Measurements from ENCODE around the gene CCND2. TPM values are rescaled to one million over a fixed set of nuclear protein-coding genes. Genes with fewer than 3 reads are reported as not detected.

The CCND2 gene
- total and polyA plus RNA-seq, 2 of the 8 experiments (the other 6 are each of a cell fraction or from before 2014, with no cell fraction given): 41.7 to 223 TPM

GRCh38 chr12:4275016-4275869, 1.7 kb downstream of the CCND2 start:
- Histone ChIP-seq H3K79me1 (ENCODE audit: low read depth, low read length) (peaks cover 8% of the 10 kb centered on the region; the same call in 1 of the 2 replicates), H3K27ac (ENCODE audit: low read depth, low read length) (peak overlapping the region; percentile 64), H3K4me3 (ENCODE audit: extremely low read depth in 1 of 4, insufficient read depth in 2 of 4, low read depth in 3 of 4, low read length in 4 of 4) (peak overlapping the region; percentile 90 to 97 (median 96)), H3K9ac (replicated peaks in 1 of 4; ENCODE audit: extremely low read depth in 1 of 4, low read depth in 3 of 4, low read length in 3 of 4) (peak overlapping the region; percentile 81 to 94 (median 84)), H2BK20ac (ENCODE audit: low read length) (0 out of 2 replicates have a peak overlapping the region, but pooled peaks have one; percentile 13), H3K23ac (ENCODE audit: insufficient read length) (no peak overlapping the region), H4K91ac (replicated peaks; ENCODE audit: insufficient read length, low read length) (peak overlapping the region; percentile 71), H3K14ac (ENCODE audit: insufficient read length) (no peak overlapping the region), H3K79me2 (ENCODE audit: control insufficient read depth in 1 of 2, insufficient read depth in 2 of 2, low read length in 2 of 2) (peaks cover 7 to 64% of the 10 kb centered on the region in 2 experiments; a peak in 3 of 4 replicates), H3K9me3 (ENCODE audit: insufficient read depth in 2 of 2, low read depth in 1 of 2, low read length in 1 of 2) (no peaks in the 10 kb centered on the region), H3K27me3 (replicated peaks in 1 of 4; ENCODE audit: control insufficient read depth in 3 of 4, extremely low read depth in 1 of 4, insufficient read depth in 3 of 4, low read length in 3 of 4) (peaks cover 2 to 19% (median 14%) of the 10 kb centered on the region in 4 experiments; a peak in 6 of 7 replicates), H4K8ac (ENCODE audit: extremely low read depth, insufficient read depth, low read length) (peak overlapping the region; percentile 81; the same call in 1 of the 2 replicates), H2BK15ac (ENCODE audit: low read length) (no peak overlapping the region), H4K20me1 (replicated peaks in 1 of 2; ENCODE audit: control insufficient read depth in 1 of 2, insufficient read depth in 2 of 2, low read length in 2 of 2) (peaks cover 12 to 25% of the 10 kb centered on the region in 2 experiments), H2BK5ac (ENCODE audit: low read depth, low read length) (peak overlapping the region; percentile 98), H2AK5ac (ENCODE audit: low read depth, low read length) (no peak overlapping the region), H3K18ac (ENCODE audit: extremely low read depth, low read length) (peak overlapping the region; percentile 91), H2AFZ (ENCODE audit: low read length) (no peak overlapping the region), H3K4me2 (ENCODE audit: insufficient read depth in 1 of 2, low read depth in 2 of 2, low read length in 2 of 2) (peak overlapping the region; percentile 93 to 99), H3K4me1 (replicated peaks in 1 of 4; ENCODE audit: control insufficient read depth in 3 of 4, insufficient read depth in 4 of 4, low read length in 3 of 4) (peaks cover 9 to 30% (median 14%) of the 10 kb centered on the region in 4 experiments), H3K23me2 (ENCODE audit: low read depth, low read length) (peaks cover 28% of the 10 kb centered on the region), H4K5ac (ENCODE audit: insufficient read length, low read depth, low read length) (no peak overlapping the region), H2BK12ac (ENCODE audit: low read depth, low read length) (peak overlapping the region; percentile 60; the same call in 1 of the 2 replicates), H3K4ac (replicated peaks; ENCODE audit: insufficient read length, low read depth, low read length) (no peak overlapping the region), H3K36me3 (ENCODE audit: control insufficient read depth in 2 of 4, insufficient read depth in 4 of 4, low read length in 3 of 4) (peaks cover 21 to 42% (median 34%) of the 10 kb centered on the region in 4 experiments), H2BK120ac (replicated peaks; ENCODE audit: low read depth, low read length) (no peak overlapping the region), H3K56ac (replicated peaks; ENCODE audit: insufficient read length, low read depth, low read length) (peak overlapping the region; percentile 78)
- DNase-seq (ENCODE audit: low read depth in 1 of 2, low spot score in 2 of 2) (peak in 1 of 2 experiments; percentile 54), FAIRE-seq (no peak)
- ChIA-PET POLR2A (ENCODE audit: partially characterized antibody) (interaction anchor here (0.6 to 29.3 kb wide), 29 partner anchors 9 to 444 kb away, joined by 3 to 531 read pairs (median 5); no protein-coding TSS in a partner anchor), CTCF (ENCODE audit: partially characterized antibody) (interaction anchor here (0.6 to 6.7 kb wide), 16 partner anchors 20 to 730 kb away, joined by 3 to 52 read pairs (median 16); no protein-coding TSS in a partner anchor)
- 2% methylated on average over 33 of the region's 43 CpGs; no CpG with 5 or more reads in 1 of the 2 experiments for WGBS, 2 experiments (ENCODE audit: extremely low coverage in 1 of 2, insufficient coverage in 1 of 2, insufficient read length in 1 of 2, insufficient replicate concordance in 2 of 2, low coverage in 1 of 2, low lambda C conversion rate in 2 of 2, missing lambda C conversion rate in 1 of 2)
- TF ChIP-seq TBP (IDR thresholded peaks at IDR 0.05; ENCODE audit: low read depth, low read length) (peak; percentile 75), POLR2AphosphoS5 (IDR thresholded peaks at IDR 0.05; ENCODE audit: low read depth, low read length) (peak; percentile 17; the same call in 1 of the 2 replicates), TAF1 (IDR thresholded peaks at IDR 0.05; ENCODE audit: low read depth, low read length) (0 out of 2 replicates have a peak, but pooled peaks have one; percentile 55), CTCF (IDR thresholded peaks at IDR 0.05; ENCODE audit: control extremely low read depth in 1 of 3, insufficient read depth in 1 of 3, low read depth in 1 of 3, low read length in 3 of 3) (no peak), POLR2A (IDR thresholded peaks at IDR 0.05; ENCODE audit: control extremely low read depth in 1 of 2, low read depth in 2 of 2, low read length in 2 of 2) (peak in 1 of 2 experiments; percentile 69; a peak in 2 of 3 replicates), ZNF274 (IDR thresholded peaks at IDR 0.05; ENCODE audit: borderline replicate concordance, extremely low read depth, low read length) (no peak), RFX5 (IDR thresholded peaks at IDR 0.05; ENCODE audit: borderline replicate concordance, low read depth, low read length) (no peak), CREB1 (IDR thresholded peaks at IDR 0.05) (peak; percentile 60; the same call in 1 of the 2 replicates), POU5F1 (IDR thresholded peaks at IDR 0.05; ENCODE audit: low read depth, low read length) (no peak)
